K562 (cell line): ENCODE results near the gene GCGR. TPM values are rescaled to one million over a fixed set of nuclear protein-coding genes. Genes with fewer than 3 reads are reported as not detected.

Source experiments
- BRD4 ChIP-seq: fragments of 200-600 bp; sonication (generic); IDR thresholded peaks from 2 replicates; pipeline ENCODE4 v1.6.1; 2017; ENCODE audit warnings: inconsistent platforms
- CHCHD3 ChIP-seq: fragments of 250-450 bp; sonication (Bioruptor Pico); IDR thresholded peaks from 2 replicates; pipeline ENCODE4 v2.1.2; 2022; ENCODE audit warnings: mild to moderate bottlenecking
- CSDE1 ChIP-seq, 2 experiments: fragments of 450-650 bp; IDR thresholded peaks; 2 replicates each; pipeline ENCODE4 v1.6.1; 2016; ENCODE audit warnings: mild to moderate bottlenecking in 1 of 2
- CXXC5 ChIP-seq: fragments of 250-450 bp; sonication (Bioruptor Pico); IDR thresholded peaks from 2 replicates; pipeline ENCODE4 v1.8.0; 2022; ENCODE audit warnings: inconsistent platforms, mild to moderate bottlenecking, moderate library complexity
- ETV5 ChIP-seq: sonication (generic); formaldehyde crosslinking; IDR thresholded peaks from 2 replicates; pipeline ENCODE4 v1.4.0; 2020; ENCODE audit warnings: low read depth, mild to moderate bottlenecking, missing genetic modification reagents
- FIP1L1 ChIP-seq: fragments of 200-400 bp; formaldehyde crosslinking; IDR thresholded peaks from 2 replicates; pipeline ENCODE4 v1.6.1; 2018; ENCODE audit warnings: mild to moderate bottlenecking, low read depth, low read length; ENCODE audit not compliant: poor library complexity, severe bottlenecking
- GATAD2B ChIP-seq: fragments of 450-650 bp; IDR thresholded peaks from 2 replicates; pipeline ENCODE4 v1.6.1; 2017; ENCODE audit warnings: mild to moderate bottlenecking, borderline replicate concordance
- HDAC2 ChIP-seq: fragments of 450-650 bp; IDR thresholded peaks from 2 replicates; pipeline ENCODE4 v1.6.1; 2016; ENCODE audit warnings: mild to moderate bottlenecking
- KHSRP ChIP-seq: fragments of 450-650 bp; IDR thresholded peaks from 2 replicates; pipeline ENCODE4 v1.6.1; 2017
- KLF13 ChIP-seq: fragments of 450-650 bp; IDR thresholded peaks from 2 replicates; pipeline ENCODE4 v1.6.1; 2016; ENCODE audit warnings: missing genetic modification characterization, low read depth, mild to moderate bottlenecking, missing compliant biosample characterization, moderate library complexity, borderline replicate concordance
- MXI1 ChIP-seq: IDR thresholded peaks from 2 replicates; pipeline ENCODE4 v1.6.1; 2011; ENCODE audit warnings: low read depth, mild to moderate bottlenecking, improper control_type of control experiment, low read length
- NR2C2 ChIP-seq, 2 experiments: fragments of 200-800 bp in 1 of 2; sonication (Bioruptor generic) in 1 of 2; sonication (generic) in 1 of 2; formaldehyde crosslinking in 1 of 2; IDR thresholded peaks; 2 replicates each; pipeline versions ENCODE4 v1.6.1 to v1.8.0; 2016 to 2022; ENCODE audit warnings: mild to moderate bottlenecking in 1 of 2, missing compliant biosample characterization in 1 of 2, missing genetic modification characterization in 1 of 2, missing genetic modification reagents in 1 of 2
- NRF1 ChIP-seq, 2 experiments: fragments of 450-650 bp; IDR thresholded peaks in 1 of 2; conservative IDR thresholded peaks in 1 of 2; 2 replicates each; pipeline ENCODE4 v1.6.1; 2014; ENCODE audit warnings: mild to moderate bottlenecking in 2 of 2
- POLR2A ChIP-seq: fragments of 450-650 bp; conservative IDR thresholded peaks from 2 replicates; pipeline ENCODE4 v1.6.1; 2016
- POLR2G ChIP-seq: fragments of 200-400 bp; formaldehyde crosslinking; IDR thresholded peaks from 2 replicates; pipeline ENCODE4 v1.6.1; 2017; ENCODE audit warnings: low read depth, mild to moderate bottlenecking, antibody characterized with exemption, low read length, moderate library complexity
- RBFOX2 ChIP-seq: fragments of 200-400 bp; formaldehyde crosslinking; IDR thresholded peaks from 2 replicates; pipeline ENCODE4 v1.6.1; 2017; ENCODE audit warnings: low read depth, mild to moderate bottlenecking, low read length, moderate library complexity
- RCOR1 ChIP-seq, 2 experiments: IDR thresholded peaks; 2 replicates each; pipeline ENCODE4 v1.6.1; 2012; ENCODE audit warnings: low read depth in 2 of 2, low read length in 2 of 2, borderline replicate concordance in 1 of 2, improper control_type of control experiment in 1 of 2
- RNF2 ChIP-seq: sonication (generic); IDR thresholded peaks from 2 replicates; pipeline ENCODE4 v1.6.1; 2016
- SUPT5H ChIP-seq: fragments of 450-650 bp; IDR thresholded peaks from 2 replicates; pipeline ENCODE4 v1.6.1; 2016
- U2AF1 ChIP-seq: fragments of 200-400 bp; formaldehyde crosslinking; optimal IDR thresholded peaks from 2 replicates; pipeline ENCODE3; 2017; ENCODE audit warnings: mild to moderate bottlenecking, low read depth, low read length, moderate library complexity
- YY1 ChIP-seq, 3 experiments: IDR thresholded peaks; 2 replicates each; pipeline ENCODE4 v1.6.1; 2011; ENCODE audit warnings: low read length in 2 of 3, mild to moderate bottlenecking in 2 of 3, moderate library complexity in 2 of 3, borderline replicate concordance in 1 of 3, control low read depth in 1 of 3, low read depth in 1 of 3; ENCODE audit not compliant: insufficient read depth in 3 of 3, insufficient replicate concordance in 2 of 3, control insufficient read depth in 1 of 3, insufficient read length in 1 of 3; ENCODE audit errors: extremely low read depth in 1 of 3
- ZBED1 ChIP-seq: IDR thresholded peaks from 2 replicates; pipeline ENCODE4 v1.6.1; 2014
- ZBTB11 ChIP-seq, 3 experiments: fragments of 200-800 bp in 1 of 3; fragments of 250-450 bp in 1 of 3; fragments of 450-650 bp in 1 of 3; sonication (Bioruptor Pico) in 1 of 3; sonication (Bioruptor generic) in 1 of 3; formaldehyde crosslinking in 1 of 3; IDR thresholded peaks; 2 replicates each; pipeline versions ENCODE4 v1.6.1 to v1.8.0; 2016 to 2022; ENCODE audit warnings: mild to moderate bottlenecking in 2 of 3, missing genetic modification characterization in 2 of 3, missing compliant biosample characterization in 1 of 3, moderate library complexity in 1 of 3
- ZBTB7A ChIP-seq: IDR thresholded peaks from 2 replicates; pipeline ENCODE4 v1.6.1; 2011; ENCODE audit warnings: low read depth, mild to moderate bottlenecking, low read length, moderate library complexity, borderline replicate concordance; ENCODE audit not compliant: control insufficient read depth
- polyA plus RNA-seq, 8 experiments: library from polyadenylated mRNA; depleted of rRNA in 4 of 8; stranded (reverse) in 5 of 8; unstranded in 3 of 8; fragments of >200 nt; fragmentation: Nextera tagmentation in 2 of 8; fragmentation: Illumina TruSeq in 1 of 8; extraction: Ambion mirVana in 2 of 8; extraction: Trizol in 1 of 8; gene quantifications; 2 replicates each; pipeline versions ENCODE4 v1.2.1 to v1.2.3, GENCODE V29; 2011 to 2014; ENCODE audit warnings: inconsistent platforms in 1 of 8, missing spikeins in 1 of 8
- total RNA-seq, 7 experiments: library from RNA; depleted of rRNA in 6 of 7; stranded (reverse); fragments of >200 nt in 6 of 7; fragmentation: Illumina TruSeq in 2 of 7; extraction: Trizol in 2 of 7; gene quantifications; 2 replicates each; pipeline versions ENCODE4 v1.2.1 to v1.2.3, GENCODE V29; 2011 to 2021; ENCODE audit warnings: low replicate concordance in 1 of 7
- TF ChIP-seq, protein P1 (sequence below): fragments of 250-450 bp; sonication (Bioruptor Pico); IDR thresholded peaks from 2 replicates; pipeline ENCODE4 v1.8.0; 2022; ENCODE audit warnings: moderate library complexity, mild to moderate bottlenecking, inconsistent platforms

The GCGR gene
- total and polyA plus RNA-seq, 9 of the 15 experiments (the other 6 are each of a cell fraction or from before 2014, with no cell fraction given) = not detected

- peak in 1 of 3 experiments; percentile 6 for TF ChIP-seq YY1 (IDR thresholded peaks at IDR 0.05; ENCODE audit: borderline replicate concordance in 1 of 3, control insufficient read depth in 1 of 3, extremely low read depth in 1 of 3, insufficient read depth in 3 of 3, insufficient read length in 1 of 3, insufficient replicate concordance in 2 of 3, low read depth in 1 of 3, low read length in 2 of 3)
- TF ChIP-seq POLR2G = peak; percentile 94
- peak; percentile 88 for TF ChIP-seq FIP1L1
- TF ChIP-seq MXI1 = 0 out of 2 replicates have a peak, but pooled peaks have one; percentile 9
- TF ChIP-seq CHCHD3 = no peak
- TF ChIP-seq RNF2 = 0 out of 2 replicates have a peak, but pooled peaks have one; percentile 7
- TF ChIP-seq KLF13 (tag) = 0 out of 2 replicates have a peak, but pooled peaks have one; percentile 31
- TF ChIP-seq KHSRP = no peak
- no peak; a peak in 1 of 4 replicates for TF ChIP-seq RCOR1 (IDR thresholded peaks at IDR 0.05; ENCODE audit: borderline replicate concordance in 1 of 2, low read depth in 2 of 2, low read length in 2 of 2)
- TF ChIP-seq, protein P1, sequence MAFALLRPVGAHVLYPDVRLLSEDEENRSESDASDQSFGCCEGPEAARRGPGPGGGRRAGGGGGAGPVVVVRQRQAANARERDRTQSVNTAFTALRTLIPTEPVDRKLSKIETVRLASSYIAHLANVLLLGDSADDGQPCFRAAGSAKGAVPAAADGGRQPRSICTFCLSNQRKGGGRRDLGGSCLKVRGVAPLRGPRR (CRISPR knock-in tag) = no peak
- TF ChIP-seq NRF1 (conservative IDR thresholded peaks at IDR 0.05 in 1 of 2, IDR thresholded peaks at IDR 0.05 in 1 of 2) = no peak
- no peak for TF ChIP-seq GATAD2B
- TF ChIP-seq ZBTB11 (CRISPR knock-in tag; IDR thresholded peaks at IDR 0.05) = no peak
- peak; percentile 74 for TF ChIP-seq ZBTB7A
- peak; percentile 86 for TF ChIP-seq RBFOX2
- peak; percentile 15; the same call in 1 of the 2 replicates for TF ChIP-seq ETV5 (CRISPR knock-in tag)
- no peak for TF ChIP-seq ZBED1
- TF ChIP-seq SUPT5H = peak; percentile 73
- no peak for TF ChIP-seq HDAC2
- peak; percentile 54 for TF ChIP-seq POLR2A
- peak; percentile 52 for TF ChIP-seq U2AF1
- no peak for TF ChIP-seq CSDE1 (IDR thresholded peaks at IDR 0.05)
- no peak for TF ChIP-seq CXXC5 (CRISPR knock-in tag)
- peak; percentile 59; the same call in 1 of the 2 replicates for TF ChIP-seq BRD4
- TF ChIP-seq NR2C2 (CRISPR knock-in tag; IDR thresholded peaks at IDR 0.05) = peak; percentile 69; the same call in 1 of the 2 replicates
- peak; percentile 97; the same call in 1 of the 2 replicates for TF ChIP-seq NR2C2 (tag; IDR thresholded peaks at IDR 0.05)
Measured at GRCh38 chr17:81859906-81860755, 56.2 kb downstream of the GCGR start, which contains the start of gene P4HB (continued).
